Measurements from ENCODE around the gene INTS11. TPM values are rescaled to one million over a fixed set of nuclear protein-coding genes. Genes with fewer than 3 reads are reported as not detected.

The INTS11 gene
- polyA plus RNA-seq, 3 donors, result 46.2 to 154 (median 49.6) TPM

DNA sequence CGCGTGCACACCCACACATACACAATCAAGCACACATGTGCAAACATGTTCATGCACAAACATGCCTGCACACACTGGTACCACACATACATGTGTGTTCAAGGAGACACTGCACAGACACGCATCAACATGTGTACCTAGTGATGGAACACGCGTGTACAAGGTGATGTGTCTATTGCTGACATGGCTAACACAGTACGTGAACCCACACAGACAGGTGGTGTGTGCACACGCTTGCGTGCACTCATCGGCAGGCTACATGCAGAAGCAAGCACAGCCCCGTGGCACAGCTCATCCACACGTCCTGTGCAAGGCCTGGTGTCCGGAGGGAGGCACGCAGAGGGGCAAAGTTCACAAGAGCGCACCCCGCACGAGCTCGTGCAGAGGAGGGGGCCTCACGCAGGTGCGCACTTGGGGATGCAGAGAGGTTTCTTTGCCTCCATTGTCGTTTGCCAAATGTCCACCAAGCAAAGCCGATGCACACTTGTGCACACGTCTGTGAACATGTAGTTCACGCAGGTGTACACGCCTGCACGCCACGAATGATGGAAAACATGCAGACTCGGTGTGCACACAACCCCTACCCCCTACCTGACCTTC is 17.7 kb downstream of the INTS11 start:
- TF ChIP-seq, protein P1, sequence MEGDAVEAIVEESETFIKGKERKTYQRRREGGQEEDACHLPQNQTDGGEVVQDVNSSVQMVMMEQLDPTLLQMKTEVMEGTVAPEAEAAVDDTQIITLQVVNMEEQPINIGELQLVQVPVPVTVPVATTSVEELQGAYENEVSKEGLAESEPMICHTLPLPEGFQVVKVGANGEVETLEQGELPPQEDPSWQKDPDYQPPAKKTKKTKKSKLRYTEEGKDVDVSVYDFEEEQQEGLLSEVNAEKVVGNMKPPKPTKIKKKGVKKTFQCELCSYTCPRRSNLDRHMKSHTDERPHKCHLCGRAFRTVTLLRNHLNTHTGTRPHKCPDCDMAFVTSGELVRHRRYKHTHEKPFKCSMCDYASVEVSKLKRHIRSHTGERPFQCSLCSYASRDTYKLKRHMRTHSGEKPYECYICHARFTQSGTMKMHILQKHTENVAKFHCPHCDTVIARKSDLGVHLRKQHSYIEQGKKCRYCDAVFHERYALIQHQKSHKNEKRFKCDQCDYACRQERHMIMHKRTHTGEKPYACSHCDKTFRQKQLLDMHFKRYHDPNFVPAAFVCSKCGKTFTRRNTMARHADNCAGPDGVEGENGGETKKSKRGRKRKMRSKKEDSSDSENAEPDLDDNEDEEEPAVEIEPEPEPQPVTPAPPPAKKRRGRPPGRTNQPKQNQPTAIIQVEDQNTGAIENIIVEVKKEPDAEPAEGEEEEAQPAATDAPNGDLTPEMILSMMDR (IDR thresholded peaks at IDR 0.05), result no peak
- Histone ChIP-seq H3K36me3 (replicated peaks in 1 of 2; ENCODE audit: control insufficient read depth in 1 of 2, insufficient read depth in 2 of 2, low read length in 2 of 2) (peaks cover 14 to 17% of the 10 kb centered on the region in 2 donors), H3K27me3 (ENCODE audit: control insufficient read depth in 2 of 2, insufficient read depth in 2 of 2, low read length in 2 of 2) (no peaks in the 10 kb centered on the region), H4K20me1 (ENCODE audit: insufficient read depth, low read length) (peaks cover 59% of the 10 kb centered on the region), H2AFZ (ENCODE audit: insufficient read depth, low read depth, low read length, poor library complexity, severe bottlenecking) (peak overlapping the region; percentile 56), H3K9ac (ENCODE audit: insufficient read depth, low read length, poor library complexity, severe bottlenecking) (peak overlapping the region; percentile 81), H3K27ac (ENCODE audit: low read depth in 1 of 2, low read length in 2 of 2) (peak overlapping the region; percentile 41 to 80), H3K9me3 (replicated peaks in 1 of 2; ENCODE audit: control insufficient read depth in 1 of 2, insufficient read depth in 1 of 2, low read length in 2 of 2) (no peaks in the 10 kb centered on the region), H3K4me3 (replicated peaks in 1 of 3; ENCODE audit: low read depth in 2 of 3, low read length in 3 of 3) (peak overlapping the region; percentile 57 to 91 (median 64)), H3K4me1 (ENCODE audit: control insufficient read depth in 1 of 2, insufficient read depth in 2 of 2, low read length in 2 of 2) (peaks cover 39 to 55% of the 10 kb centered on the region in 2 donors), H3K79me2 (ENCODE audit: insufficient read depth, low read length) (peaks cover 49% of the 10 kb centered on the region), H3K4me2 (replicated peaks; ENCODE audit: extremely low read depth, low read length, poor library complexity, severe bottlenecking) (peak overlapping the region; percentile 99)
- peaks cover 36% of the 10 kb centered on the region for H3K4me1 Mint-ChIP-seq
- intact Hi-C loops (cut with micrococcal nuclease), result loop anchor here in 1 of 2 donors (5.0 kb wide), 2 partner anchors 71 to 476 kb away; partner anchors contain the start of gene AURKAIP1
- WGBS (ENCODE audit: insufficient coverage), result 56% methylated on average over 27 of the region's 27 CpGs
- peak overlapping the region; percentile 72 to 91 (median 85) for H3K27ac Mint-ChIP-seq
- H3K9me3 Mint-ChIP-seq, result no peaks in the 10 kb centered on the region
- H3K27me3 Mint-ChIP-seq (ENCODE audit: low read depth in 3 of 3), result peaks cover 0 to 4% (median 0%) of the 10 kb centered on the region in 3 donors
- DNase-seq, result no peak
- peaks cover 3 to 17% of the 10 kb centered on the region in 2 donors for H3K36me3 Mint-ChIP-seq
- H3K4me3 Mint-ChIP-seq, result peak overlapping the region; percentile 81 to 90

GRCh38 chr1:1306070-1306660 is 18.3 kb downstream of the INTS11 start:
- peak overlapping the region; percentile 55 to 80 for H3K27ac ChIP-seq (ENCODE audit: low read depth in 1 of 2, low read length in 2 of 2)
- peaks cover 60% of the 10 kb centered on the region for H4K20me1 ChIP-seq (ENCODE audit: insufficient read depth, low read length)
- peaks cover 8 to 11% of the 10 kb centered on the region in 2 donors for H3K36me3 ChIP-seq (replicated peaks in 1 of 2; ENCODE audit: control insufficient read depth in 1 of 2, insufficient read depth in 2 of 2, low read length in 2 of 2)
- Mint-ChIP-seq H3K9me3 (no peaks in the 10 kb centered on the region), H3K36me3 (peaks cover 3 to 11% of the 10 kb centered on the region in 2 donors), H3K4me3 (peak overlapping the region; percentile 81 to 90), H3K27me3 (ENCODE audit: low read depth in 3 of 3) (peaks cover 0 to 4% (median 0%) of the 10 kb centered on the region in 3 donors), H3K4me1 (peaks cover 36% of the 10 kb centered on the region), H3K27ac (peak overlapping the region; percentile 54 to 91 (median 79))
- H3K79me2 ChIP-seq (ENCODE audit: insufficient read depth, low read length), result peaks cover 46% of the 10 kb centered on the region
- peak overlapping the region in 2 of 3 experiments; percentile 57 to 91 for H3K4me3 ChIP-seq (replicated peaks in 1 of 3; ENCODE audit: low read depth in 2 of 3, low read length in 3 of 3)
- intact Hi-C loops (cut with micrococcal nuclease), result loop anchor here in 1 of 2 donors (5.0 kb wide), 2 partner anchors 71 to 476 kb away; partner anchors contain the start of gene AURKAIP1
- H3K9me3 ChIP-seq (replicated peaks in 1 of 2; ENCODE audit: control insufficient read depth in 1 of 2, insufficient read depth in 1 of 2, low read length in 2 of 2), result no peaks in the 10 kb centered on the region
- H3K27me3 ChIP-seq (ENCODE audit: control insufficient read depth in 2 of 2, insufficient read depth in 2 of 2, low read length in 2 of 2), result no peaks in the 10 kb centered on the region
- DNase-seq, result no peak
- H3K4me2 ChIP-seq (replicated peaks; ENCODE audit: extremely low read depth, low read length, poor library complexity, severe bottlenecking), result peak overlapping the region; percentile 99
- TF ChIP-seq, protein P1 (IDR thresholded peaks at IDR 0.05), result no peak
- peak overlapping the region; percentile 59 for H2AFZ ChIP-seq (ENCODE audit: insufficient read depth, low read depth, low read length, poor library complexity, severe bottlenecking)
- H3K4me1 ChIP-seq (ENCODE audit: control insufficient read depth in 1 of 2, insufficient read depth in 2 of 2, low read length in 2 of 2), result peaks cover 39 to 55% of the 10 kb centered on the region in 2 donors
- 44% methylated on average over 8 of the region's 11 CpGs for WGBS (ENCODE audit: insufficient coverage)
- peak overlapping the region; percentile 81 for H3K9ac ChIP-seq (ENCODE audit: insufficient read depth, low read length, poor library complexity, severe bottlenecking)
